Gastroesophageal sphincter (tissue), 4 donors: ENCODE results near the gene VAV2. TPM values are rescaled to one million over a fixed set of nuclear protein-coding genes. Genes with fewer than 3 reads are reported as not detected.

ENCODE experiments used
- ATAC-seq: fragments of 150-250 bp; one replicate; pipeline ENCODE4 v1.9.1; 2016; ENCODE audit warnings: mild to moderate bottlenecking, moderate library complexity
- H3K27ac ChIP-seq, 4 donors: fragments of 200-600 bp; sonication (generic) in 3 of 4; 1 replicate in 3 of 4; 2 replicates in 1 of 4; pipeline ENCODE4 v1.5.1; 2016 to 2019
- H3K27me3 ChIP-seq: fragments of 200-600 bp; sonication (generic); one replicate; pipeline ENCODE4 v1.5.1; 2019
- H3K36me3 ChIP-seq, 2 donors: fragments of 200-600 bp; sonication (generic); one replicate each; pipeline ENCODE4 v1.5.1; 2019; ENCODE audit warnings: control low read depth in 1 of 2
- H3K4me1 ChIP-seq, 3 donors: fragments of 200-600 bp; sonication (generic); 1 replicate in 2 of 3; 2 replicates in 1 of 3; pipeline ENCODE4 v1.5.1; 2016 to 2019; ENCODE audit warnings: control low read depth in 2 of 3
- H3K4me3 ChIP-seq, 2 donors: fragments of 200-600 bp; sonication (generic); one replicate each; pipeline ENCODE4 v1.5.1; 2019; ENCODE audit warnings: mild to moderate bottlenecking in 1 of 2, moderate library complexity in 1 of 2
- H3K9me3 ChIP-seq, 3 donors: fragments of 200-600 bp; sonication (generic); one replicate each; pipeline ENCODE4 v1.5.1; 2017 to 2019; ENCODE audit warnings: control low read depth in 2 of 3
- CTCF ChIP-seq, 4 experiments: fragments of 200-600 bp in 2 of 4; fragments of 450-650 bp in 2 of 4; sonication (generic) in 1 of 4; IDR thresholded peaks; one replicate each; pipeline ENCODE4 v1.5.1; 2017 to 2019; ENCODE audit warnings: antibody characterized with exemption in 4 of 4, mild to moderate bottlenecking in 2 of 4, moderate library complexity in 2 of 4
- EP300 ChIP-seq: sonication (generic); formaldehyde crosslinking; IDR thresholded peaks from one replicate; pipeline ENCODE4 v1.6.1; 2017; ENCODE audit warnings: antibody characterized with exemption, mild to moderate bottlenecking
- POLR2A ChIP-seq, 2 donors: fragments of 450-650 bp; IDR thresholded peaks; one replicate each; pipeline ENCODE4 v1.6.1; 2017; ENCODE audit warnings: antibody characterized with exemption in 2 of 2, mild to moderate bottlenecking in 2 of 2, moderate library complexity in 1 of 2
- POLR2AphosphoS5 ChIP-seq: sonication (generic); formaldehyde crosslinking; IDR thresholded peaks from one replicate; pipeline ENCODE4 v1.6.1; 2017; ENCODE audit warnings: antibody characterized with exemption
- WGBS, 2 donors: methylation state at CpG; one replicate each; pipeline ENCODE4 v1.1.5; 2018; ENCODE audit warnings: low coverage in 1 of 2; 5-methylcytosine and 5-hydroxymethylcytosine counted together
- total RNA-seq, 4 donors: library from RNA; depleted of rRNA; stranded (reverse); fragments of >200 nt; gene quantifications; one replicate each; pipeline ENCODE4 v1.1.0, GENCODE V29; 2016

VAV2 gene
- total RNA-seq, 4 donors from 2014 or later, result 7.7 to 16.8 (median 8.9) TPM

DNA sequence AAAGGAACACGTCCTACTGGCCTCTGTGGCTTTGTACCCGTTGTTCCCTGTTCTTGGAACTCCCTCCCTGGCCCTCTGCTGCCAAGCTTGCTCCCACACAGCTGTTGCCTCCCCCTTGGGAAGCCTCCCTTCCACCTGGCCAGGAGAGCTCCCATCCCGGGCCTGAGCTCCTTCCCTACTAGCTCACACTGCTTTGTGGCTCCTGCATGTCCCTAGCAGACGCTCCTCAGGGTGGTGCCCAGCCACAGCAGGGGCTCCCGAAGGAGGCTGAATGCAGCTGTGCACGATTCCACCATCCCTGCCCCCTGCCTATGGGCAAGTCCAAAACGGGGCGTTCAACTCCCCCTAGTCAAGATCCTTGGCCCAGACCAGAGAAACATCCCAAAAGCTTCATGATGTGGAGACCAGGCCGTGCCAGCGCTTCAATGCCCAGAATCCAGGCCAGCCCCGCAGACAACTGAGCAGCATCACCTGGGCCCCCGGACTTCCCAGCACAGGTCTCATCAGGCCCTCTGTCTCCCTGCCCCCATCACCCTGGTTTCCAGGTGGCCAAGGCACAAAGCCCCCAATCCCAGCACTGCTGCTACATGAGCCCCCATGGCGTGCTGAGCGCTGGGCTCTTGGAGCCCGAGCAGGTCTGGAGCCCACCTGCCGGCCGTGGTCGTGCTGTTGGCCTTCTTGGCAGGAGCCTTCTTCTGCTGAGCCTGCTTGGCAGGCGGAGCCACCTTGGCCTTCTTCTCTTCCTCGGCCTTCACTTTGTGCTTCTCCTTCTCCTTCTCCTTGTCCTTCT is 47.5 kb upstream of the VAV2 start:
- Histone ChIP-seq H3K9me3 (peaks cover 0 to 13% (median 0%) of the 10 kb centered on the region in 3 donors), H3K36me3 (peaks cover 0 to 99% of the 10 kb centered on the region in 2 donors), H3K27me3 (no peaks in the 10 kb centered on the region), H3K27ac (no peak overlapping the region), H3K4me1 (peaks cover 0 to 15% (median 7%) of the 10 kb centered on the region in 3 donors), H3K4me3 (no peak overlapping the region)
- WGBS, 2 donors, result 85% methylated on average over 5 of the region's 20 CpGs; no CpG with 5 or more reads in 1 of the 2 donors
- no peak for ATAC-seq
- TF ChIP-seq POLR2AphosphoS5, result no peak
- TF ChIP-seq CTCF (IDR thresholded peaks at IDR 0.05), result no peak
- no peak for TF ChIP-seq EP300
- TF ChIP-seq POLR2A (IDR thresholded peaks at IDR 0.05), result no peak

DNA sequence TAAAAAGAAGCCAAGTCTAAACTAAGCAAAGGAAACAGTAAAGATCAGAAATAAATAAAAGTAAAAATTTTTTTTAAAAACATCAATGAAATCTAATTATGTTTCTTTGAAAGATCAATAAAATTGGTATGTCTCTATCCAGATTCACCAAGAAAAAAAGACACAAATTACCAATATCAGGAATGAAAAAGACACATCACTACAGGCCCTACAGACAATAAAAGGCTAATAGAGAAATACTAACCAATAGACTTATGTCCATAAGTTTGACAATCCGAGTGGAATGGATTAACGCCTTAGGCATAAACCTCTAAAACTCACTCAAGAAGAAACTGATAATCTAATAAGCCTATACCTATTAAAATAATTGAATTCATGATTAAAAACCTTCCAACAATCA is 45.5 kb upstream of the VAV2 start:
- no peak for TF ChIP-seq EP300
- no peak for TF ChIP-seq CTCF (IDR thresholded peaks at IDR 0.05)
- TF ChIP-seq POLR2A (IDR thresholded peaks at IDR 0.05), result no peak
- no peak for TF ChIP-seq POLR2AphosphoS5
- WGBS, 2 donors, result 92 to 95% methylated on average over 2 of the region's 2 CpGs
- Histone ChIP-seq H3K9me3 (peaks cover 0 to 13% (median 0%) of the 10 kb centered on the region in 3 donors), H3K27me3 (no peaks in the 10 kb centered on the region), H3K4me1 (peaks cover 0 to 15% (median 7%) of the 10 kb centered on the region in 3 donors), H3K36me3 (peaks cover 0 to 99% of the 10 kb centered on the region in 2 donors), H3K4me3 (no peak overlapping the region), H3K27ac (no peak overlapping the region)
- no peak for ATAC-seq

DNA sequence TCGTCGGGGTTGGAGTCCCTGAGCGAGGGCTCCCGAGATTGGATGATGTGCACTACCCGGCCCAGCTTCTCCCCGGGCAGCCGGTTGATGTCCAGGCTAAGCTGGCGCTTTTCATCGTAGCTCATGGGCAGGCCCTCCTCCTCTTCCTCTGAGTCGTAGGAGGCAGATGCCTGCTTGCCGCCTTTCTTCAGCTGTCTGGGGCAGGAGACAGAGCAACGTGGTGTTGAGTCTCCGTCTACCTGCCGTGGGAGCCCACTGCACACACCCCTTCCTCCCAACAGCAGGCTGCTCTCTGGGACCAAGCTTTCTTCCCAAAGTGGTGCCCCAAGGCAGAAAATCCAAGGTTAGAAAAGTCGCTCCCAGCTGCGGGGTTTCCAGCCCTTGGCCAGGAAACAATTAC is 44.0 kb upstream of the VAV2 start:
- no peak overlapping the region for H3K4me3 ChIP-seq
- peaks cover 0 to 6% (median 4%) of the 10 kb centered on the region in 3 donors for H3K4me1 ChIP-seq
- H3K9me3 ChIP-seq, result peaks cover 0 to 13% (median 0%) of the 10 kb centered on the region in 3 donors
- 82 to 95% methylated on average over 2 to 9 of the region's 16 CpGs for WGBS, 2 donors
- no peaks in the 10 kb centered on the region for H3K27me3 ChIP-seq
- H3K27ac ChIP-seq, result no peak overlapping the region
- peaks cover 0 to 100% of the 10 kb centered on the region in 2 donors for H3K36me3 ChIP-seq
- TF ChIP-seq CTCF (IDR thresholded peaks at IDR 0.05), result no peak
- TF ChIP-seq POLR2A (IDR thresholded peaks at IDR 0.05), result no peak
- TF ChIP-seq POLR2AphosphoS5, result no peak
- no peak for TF ChIP-seq EP300
- no peak for ATAC-seq

DNA sequence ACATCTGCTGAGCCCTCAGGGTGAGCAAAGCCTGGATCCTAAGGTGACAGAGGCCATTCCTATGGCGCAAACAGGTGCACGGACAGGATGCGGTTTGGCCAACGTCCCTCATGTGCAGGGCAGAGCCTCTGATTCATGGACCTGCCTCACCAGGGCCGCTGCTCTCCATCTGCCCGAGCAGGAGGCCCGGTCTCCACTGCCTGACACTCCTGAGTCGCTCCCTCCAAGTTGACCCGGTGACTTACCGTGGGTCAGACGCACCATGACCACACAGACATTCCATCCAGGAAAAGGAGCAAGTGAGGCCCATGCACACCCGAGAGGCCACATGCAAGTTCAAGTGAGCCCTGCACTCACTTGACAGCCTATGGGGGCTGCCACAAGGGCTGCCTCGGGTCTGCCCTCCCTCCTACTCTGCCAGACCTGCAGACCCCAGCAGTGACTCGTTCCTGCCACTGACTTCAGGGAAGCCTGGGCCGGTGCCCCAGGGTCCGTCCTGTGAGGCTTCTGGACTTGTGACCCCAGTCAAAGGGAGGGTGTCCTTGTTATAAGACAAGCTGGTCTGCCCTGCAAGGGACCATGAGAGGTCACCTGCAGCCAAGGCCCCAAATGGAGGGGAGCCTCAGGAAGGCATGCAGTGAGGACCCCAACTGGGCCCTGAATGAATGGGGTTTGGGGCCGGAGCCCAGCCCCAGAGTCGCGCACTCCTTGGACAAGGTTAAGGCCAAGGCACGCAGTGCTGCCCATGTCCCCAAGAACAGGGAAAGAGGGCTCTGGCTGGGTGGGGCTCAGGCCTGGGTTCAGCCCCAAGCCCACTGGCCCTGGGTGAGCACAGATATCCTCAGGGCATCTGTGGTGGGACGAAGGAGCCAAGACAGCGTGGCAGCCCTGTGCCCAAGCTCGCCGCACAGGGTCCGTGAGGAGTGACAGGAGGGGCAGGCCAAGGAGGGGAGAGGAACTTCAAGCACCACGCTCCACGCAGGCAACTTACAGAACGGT is 43.2 kb upstream of the VAV2 start:
- no peak for ATAC-seq
- H3K4me3 ChIP-seq, result no peak overlapping the region
- no peak overlapping the region for H3K27ac ChIP-seq
- H3K9me3 ChIP-seq, result peaks cover 0 to 13% (median 0%) of the 10 kb centered on the region in 3 donors
- no peak for TF ChIP-seq EP300
- TF ChIP-seq POLR2AphosphoS5, result no peak
- no peak for TF ChIP-seq POLR2A (IDR thresholded peaks at IDR 0.05)
- TF ChIP-seq CTCF (IDR thresholded peaks at IDR 0.05), result no peak
- H3K36me3 ChIP-seq, result peaks cover 0 to 100% of the 10 kb centered on the region in 2 donors
- H3K27me3 ChIP-seq, result no peaks in the 10 kb centered on the region
- no peaks in the 10 kb centered on the region for H3K4me1 ChIP-seq
- no CpG with 5 or more reads among the region's 28 CpGs for WGBS, 2 donors
